ENCODE data around the gene GREM2. TPM values are rescaled to one million over a fixed set of nuclear protein-coding genes. Genes with fewer than 3 reads are reported as not detected.

The GREM2 gene
- total RNA-seq, 2 experiments from 2014 or later, result 0.16 to 0.28 TPM

GRCh38 chr1:240524356-240525069, 87.4 kb downstream of the GREM2 start:
- DNase-seq (no peak), ATAC-seq (ENCODE audit: poor library complexity) (no peak)
- H3K4me1 ChIP-seq (ENCODE audit: insufficient read depth, low read length), result no peaks in the 10 kb centered on the region
- H3K9me3 ChIP-seq (ENCODE audit: control insufficient read depth in 1 of 2, insufficient read depth in 1 of 2, low read length in 2 of 2), result peaks cover 0 to 4% of the 10 kb centered on the region in 2 experiments
- H3K9me3 Mint-ChIP-seq, result peaks cover 2% of the 10 kb centered on the region
- ChIA-PET CTCF (no interaction called here), POLR2A (no interaction called here)
- no peaks in the 10 kb centered on the region for H3K36me3 ChIP-seq (ENCODE audit: insufficient read depth, low read length)
- intact Hi-C loops (cut with DNase I, micrococcal nuclease), result no loop called here
- no peaks in the 10 kb centered on the region for H3K4me1 Mint-ChIP-seq (ENCODE audit: low read depth)
- no peak overlapping the region for H3K4me3 ChIP-seq (ENCODE audit: low read length)
- no peak overlapping the region for H3K27ac Mint-ChIP-seq
- no peak for TF ChIP-seq CTCF (IDR thresholded peaks at IDR 0.05)
- no peak overlapping the region for H3K27ac ChIP-seq (ENCODE audit: low read depth in 1 of 2, low read length in 2 of 2)
- H3K36me3 Mint-ChIP-seq (ENCODE audit: low read depth), result no peaks in the 10 kb centered on the region
- H3K27me3 Mint-ChIP-seq, result no peaks in the 10 kb centered on the region
- no peaks in the 10 kb centered on the region for H3K27me3 ChIP-seq (ENCODE audit: control insufficient read depth in 1 of 2, insufficient read depth in 2 of 2, low read length in 2 of 2)
- no peak overlapping the region for H3K4me3 Mint-ChIP-seq

GRCh38 chr1:240522122-240522822, 89.7 kb downstream of the GREM2 start:
- POLR2A ChIA-PET, result no interaction called here
- H3K36me3 ChIP-seq (ENCODE audit: insufficient read depth, low read length), result no peaks in the 10 kb centered on the region
- H3K27ac ChIP-seq (ENCODE audit: low read depth in 1 of 2, low read length in 2 of 2), result no peak overlapping the region
- TF ChIP-seq CTCF (IDR thresholded peaks at IDR 0.05), result no peak
- CTCF ChIA-PET, result no interaction called here
- H3K9me3 Mint-ChIP-seq, result peaks cover 2% of the 10 kb centered on the region
- no peak overlapping the region for H3K27ac Mint-ChIP-seq
- H3K27me3 ChIP-seq (ENCODE audit: control insufficient read depth in 1 of 2, insufficient read depth in 2 of 2, low read length in 2 of 2), result no peaks in the 10 kb centered on the region
- intact Hi-C loops (cut with DNase I, micrococcal nuclease), result no loop called here
- no peaks in the 10 kb centered on the region for H3K4me1 Mint-ChIP-seq (ENCODE audit: low read depth)
- peaks cover 0 to 4% of the 10 kb centered on the region in 2 experiments for H3K9me3 ChIP-seq (ENCODE audit: control insufficient read depth in 1 of 2, insufficient read depth in 1 of 2, low read length in 2 of 2)
- DNase-seq (no peak), ATAC-seq (ENCODE audit: poor library complexity) (no peak)
- H3K27me3 Mint-ChIP-seq, result no peaks in the 10 kb centered on the region
- H3K4me3 Mint-ChIP-seq, result no peak overlapping the region
- no peaks in the 10 kb centered on the region for H3K36me3 Mint-ChIP-seq (ENCODE audit: low read depth)
- H3K4me3 ChIP-seq (ENCODE audit: low read length), result no peak overlapping the region
- no peaks in the 10 kb centered on the region for H3K4me1 ChIP-seq (ENCODE audit: insufficient read depth, low read length)

GRCh38 chr1:240517891-240518290, 94.1 kb downstream of the GREM2 start:
- intact Hi-C loops (cut with DNase I, micrococcal nuclease), result no loop called here
- CTCF ChIA-PET, result no interaction called here
- no peak for ATAC-seq (ENCODE audit: poor library complexity)

More at GRCh38 chr1:240517891-240518290, 94.1 kb downstream of the GREM2 start:
- Mint-ChIP-seq H3K36me3 (ENCODE audit: low read depth) (no peaks in the 10 kb centered on the region), H3K27me3 (no peaks in the 10 kb centered on the region), H3K9me3 (peaks cover 3% of the 10 kb centered on the region), H3K4me3 (no peak overlapping the region), H3K4me1 (ENCODE audit: low read depth) (no peaks in the 10 kb centered on the region), H3K27ac (no peak overlapping the region)
- H3K4me3 ChIP-seq (ENCODE audit: low read length), result no peak overlapping the region
- peaks cover 0 to 7% of the 10 kb centered on the region in 2 experiments for H3K9me3 ChIP-seq (ENCODE audit: control insufficient read depth in 1 of 2, insufficient read depth in 1 of 2, low read length in 2 of 2)
- DNase-seq, result no peak
- H3K27me3 ChIP-seq (ENCODE audit: control insufficient read depth in 1 of 2, insufficient read depth in 2 of 2, low read length in 2 of 2), result no peaks in the 10 kb centered on the region
- POLR2A ChIA-PET, result no interaction called here
- no peak for TF ChIP-seq CTCF (IDR thresholded peaks at IDR 0.05)
- H3K4me1 ChIP-seq (ENCODE audit: insufficient read depth, low read length), result no peaks in the 10 kb centered on the region
- H3K27ac ChIP-seq (ENCODE audit: low read depth in 1 of 2, low read length in 2 of 2), result no peak overlapping the region
- H3K36me3 ChIP-seq (ENCODE audit: insufficient read depth, low read length), result no peaks in the 10 kb centered on the region
